Measurements from ENCODE around the gene ZBTB12. TPM values are rescaled to one million over a fixed set of nuclear protein-coding genes. Genes with fewer than 3 reads are reported as not detected.
A peak's percentile ranks its signal among the peaks of the same experiment; 100 is the strongest.

Gene ZBTB12
- total and polyA plus RNA-seq, 2 of the 13 experiments (the other 11 are each of a cell fraction or from before 2014, with no cell fraction given), result 4.8 to 6.0 TPM

DNA sequence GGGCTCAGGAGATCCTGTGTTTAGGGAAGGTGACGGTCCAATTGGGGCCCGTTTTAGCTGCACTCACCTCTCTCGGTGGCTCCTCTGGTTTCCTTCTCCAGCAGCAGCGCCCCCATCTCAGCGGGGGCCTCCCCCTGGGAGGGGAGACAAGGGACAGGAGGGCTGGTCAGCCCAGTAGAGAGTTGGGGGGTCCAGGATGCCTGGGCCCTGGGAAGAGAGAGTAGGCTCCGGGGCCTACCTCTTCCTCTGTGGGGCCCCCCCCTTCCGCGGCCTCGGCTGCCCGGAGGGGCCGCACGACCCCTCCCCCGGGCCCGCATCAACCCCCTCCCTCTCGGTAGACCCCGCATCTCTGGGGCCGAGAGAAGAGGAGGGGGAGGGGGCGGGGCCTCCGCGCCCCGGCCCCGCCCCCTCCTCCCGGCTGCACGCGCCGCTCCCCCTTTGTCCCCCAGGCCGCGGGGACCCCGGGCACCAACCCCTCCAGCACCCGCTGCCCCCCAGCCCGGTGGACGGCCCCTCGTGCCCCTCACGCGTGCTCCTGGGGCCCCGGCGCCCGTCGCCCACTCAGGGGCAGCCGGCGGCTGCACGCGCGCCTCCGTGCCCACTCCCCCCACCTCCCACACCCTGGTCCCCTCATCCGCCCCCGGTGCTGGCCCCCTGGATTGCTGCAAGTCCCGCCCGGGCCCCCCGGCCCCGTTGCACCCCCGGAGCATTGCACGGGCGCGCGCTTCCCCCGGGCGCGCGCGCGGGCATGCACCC, 4.9 kb downstream of the ZBTB12 start (continued):
- no peak for TF ChIP-seq AFF4 (CRISPR knock-in tag; IDR thresholded peaks at IDR 0.05)
- TF ChIP-seq ZNF350 (CRISPR knock-in tag; IDR thresholded peaks at IDR 0.05; ENCODE audit: borderline replicate concordance, low read depth), result peak; percentile 18; the same call in 1 of the 2 replicates
- TF ChIP-seq ETV5 (CRISPR knock-in tag; IDR thresholded peaks at IDR 0.05; ENCODE audit: borderline replicate concordance), result 0 out of 2 replicates have a peak, but pooled peaks have one; percentile 12
- TF ChIP-seq RAD21 (CRISPR knock-in tag; IDR thresholded peaks at IDR 0.05), result peak; percentile 6; the same call in 1 of the 2 replicates
- 0 out of 2 replicates have a peak, but pooled peaks have one; percentile 20 for TF ChIP-seq IRX3 (CRISPR knock-in tag; IDR thresholded peaks at IDR 0.05; ENCODE audit: borderline replicate concordance, low read depth)
- peak; percentile 75; the same call in 1 of the 2 replicates for TF ChIP-seq ZFP82 (CRISPR knock-in tag; IDR thresholded peaks at IDR 0.05; ENCODE audit: borderline replicate concordance)
- TF ChIP-seq, protein P1, sequence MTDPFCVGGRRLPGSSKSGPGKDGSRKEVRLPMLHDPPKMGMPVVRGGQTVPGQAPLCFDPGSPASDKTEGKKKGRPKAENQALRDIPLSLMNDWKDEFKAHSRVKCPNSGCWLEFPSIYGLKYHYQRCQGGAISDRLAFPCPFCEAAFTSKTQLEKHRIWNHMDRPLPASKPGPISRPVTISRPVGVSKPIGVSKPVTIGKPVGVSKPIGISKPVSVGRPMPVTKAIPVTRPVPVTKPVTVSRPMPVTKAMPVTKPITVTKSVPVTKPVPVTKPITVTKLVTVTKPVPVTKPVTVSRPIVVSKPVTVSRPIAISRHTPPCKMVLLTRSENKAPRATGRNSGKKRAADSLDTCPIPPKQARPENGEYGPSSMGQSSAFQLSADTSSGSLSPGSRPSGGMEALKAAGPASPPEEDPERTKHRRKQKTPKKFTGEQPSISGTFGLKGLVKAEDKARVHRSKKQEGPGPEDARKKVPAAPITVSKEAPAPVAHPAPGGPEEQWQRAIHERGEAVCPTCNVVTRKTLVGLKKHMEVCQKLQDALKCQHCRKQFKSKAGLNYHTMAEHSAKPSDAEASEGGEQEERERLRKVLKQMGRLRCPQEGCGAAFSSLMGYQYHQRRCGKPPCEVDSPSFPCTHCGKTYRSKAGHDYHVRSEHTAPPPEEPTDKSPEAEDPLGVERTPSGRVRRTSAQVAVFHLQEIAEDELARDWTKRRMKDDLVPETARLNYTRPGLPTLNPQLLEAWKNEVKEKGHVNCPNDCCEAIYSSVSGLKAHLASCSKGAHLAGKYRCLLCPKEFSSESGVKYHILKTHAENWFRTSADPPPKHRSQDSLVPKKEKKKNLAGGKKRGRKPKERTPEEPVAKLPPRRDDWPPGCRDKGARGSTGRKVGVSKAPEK (CRISPR knock-in tag; IDR thresholded peaks at IDR 0.05; ENCODE audit: borderline replicate concordance), result no peak
- no peak for TF ChIP-seq SMAD3 (CRISPR knock-in tag; IDR thresholded peaks at IDR 0.05)
- no peak for TF ChIP-seq HDAC6 (IDR thresholded peaks at IDR 0.05; ENCODE audit: low read depth, low read length)
- peak; percentile 70; the same call in 1 of the 2 replicates for TF ChIP-seq KDM5B (CRISPR knock-in tag; IDR thresholded peaks at IDR 0.05; ENCODE audit: borderline replicate concordance)
- no peak for TF ChIP-seq SP1 (IDR thresholded peaks at IDR 0.05)
- TF ChIP-seq SP1 (CRISPR knock-in tag; IDR thresholded peaks at IDR 0.05), result 0 out of 2 replicates have a peak, but pooled peaks have one; percentile 4
- no peak for TF ChIP-seq ZNF546 (CRISPR knock-in tag; conservative IDR thresholded peaks at IDR 0.05)
- no peak for TF ChIP-seq SMARCE1 (IDR thresholded peaks at IDR 0.05; ENCODE audit: borderline replicate concordance)
- no peak for TF ChIP-seq ZNF282 (IDR thresholded peaks at IDR 0.05; ENCODE audit: partially characterized antibody)
- TF ChIP-seq SRSF9 (IDR thresholded peaks at IDR 0.05; ENCODE audit: borderline replicate concordance, insufficient read depth, low read depth, low read length, poor library complexity, severe bottlenecking), result no peak
- TF ChIP-seq, protein P2, sequence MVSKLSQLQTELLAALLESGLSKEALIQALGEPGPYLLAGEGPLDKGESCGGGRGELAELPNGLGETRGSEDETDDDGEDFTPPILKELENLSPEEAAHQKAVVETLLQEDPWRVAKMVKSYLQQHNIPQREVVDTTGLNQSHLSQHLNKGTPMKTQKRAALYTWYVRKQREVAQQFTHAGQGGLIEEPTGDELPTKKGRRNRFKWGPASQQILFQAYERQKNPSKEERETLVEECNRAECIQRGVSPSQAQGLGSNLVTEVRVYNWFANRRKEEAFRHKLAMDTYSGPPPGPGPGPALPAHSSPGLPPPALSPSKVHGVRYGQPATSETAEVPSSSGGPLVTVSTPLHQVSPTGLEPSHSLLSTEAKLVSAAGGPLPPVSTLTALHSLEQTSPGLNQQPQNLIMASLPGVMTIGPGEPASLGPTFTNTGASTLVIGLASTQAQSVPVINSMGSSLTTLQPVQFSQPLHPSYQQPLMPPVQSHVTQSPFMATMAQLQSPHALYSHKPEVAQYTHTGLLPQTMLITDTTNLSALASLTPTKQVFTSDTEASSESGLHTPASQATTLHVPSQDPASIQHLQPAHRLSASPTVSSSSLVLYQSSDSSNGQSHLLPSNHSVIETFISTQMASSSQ (IDR thresholded peaks at IDR 0.05; ENCODE audit: low read depth), result no peak
- TF ChIP-seq, protein P2 (CRISPR knock-in tag; IDR thresholded peaks at IDR 0.05; ENCODE audit: borderline replicate concordance), result no peak
- no peak for TF ChIP-seq ZNF652 (CRISPR knock-in tag; IDR thresholded peaks at IDR 0.05; ENCODE audit: borderline replicate concordance, low read depth)

Data from HepG2 (cell line).